ENCODE results near the gene KIAA1217.

Gene KIAA1217

DNA sequence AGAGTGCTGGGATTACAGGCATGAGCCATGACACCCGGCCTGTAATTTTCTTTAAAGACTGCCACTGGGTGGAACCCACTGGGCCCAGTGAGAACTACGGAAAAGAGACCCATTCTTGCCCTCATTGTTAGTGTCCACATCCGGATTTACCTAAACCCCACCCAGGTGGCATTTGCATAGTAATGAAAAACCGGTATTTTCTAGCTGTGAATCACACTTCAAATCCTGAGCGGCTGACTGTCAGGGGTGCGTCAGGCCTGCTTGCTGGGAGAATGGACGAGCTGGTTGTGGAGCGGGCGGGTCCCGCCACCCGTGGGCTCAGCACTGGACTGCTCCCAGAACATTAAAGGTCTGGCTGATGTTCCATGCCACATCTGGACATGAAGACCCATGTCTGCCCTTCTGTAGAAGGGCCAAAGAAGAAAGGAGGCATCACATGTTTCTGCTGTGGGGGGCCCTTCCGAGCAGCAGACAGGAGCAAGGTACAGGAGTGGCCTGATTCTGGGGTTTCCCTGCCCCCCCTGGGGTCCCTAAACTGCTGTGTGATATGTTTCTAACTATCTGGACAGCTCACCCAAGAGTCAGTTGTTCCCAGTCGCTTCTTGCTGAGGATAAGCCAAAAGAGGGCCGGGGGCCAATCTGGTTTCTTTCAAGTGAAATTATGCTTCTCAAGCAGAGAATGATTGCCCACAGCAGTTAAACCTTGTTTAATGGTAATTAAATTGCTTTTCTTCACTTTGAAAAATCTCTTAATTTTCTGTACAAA lies 46.4 kb downstream of the KIAA1217 start:
- Histone ChIP-seq H3K4me3 (ENCODE audit: low read length, poor library complexity, severe bottlenecking) (no peak overlapping the region), H3K4me1 (ENCODE audit: insufficient read depth, low read length, poor library complexity, severe bottlenecking) (no peaks in the 10 kb centered on the region), H3K79me2 (ENCODE audit: insufficient read depth, low read length) (no peaks in the 10 kb centered on the region), H4K20me1 (ENCODE audit: insufficient read depth, low read length, poor library complexity, severe bottlenecking) (no peaks in the 10 kb centered on the region), H3K9me2 (replicated peaks; ENCODE audit: low read depth, low read length) (no peaks in the 10 kb centered on the region), H2AFZ (ENCODE audit: low read length) (no peak overlapping the region), H3K4me2 (ENCODE audit: low read depth, low read length, poor library complexity, severe bottlenecking) (no peak overlapping the region), H3K9me3 (ENCODE audit: insufficient read depth, low read depth, low read length) (no peaks in the 10 kb centered on the region), H3F3A (ENCODE audit: low read depth) (no peaks in the 10 kb centered on the region), H3K36me3 (ENCODE audit: insufficient read depth, low read length) (no peaks in the 10 kb centered on the region), H3K27me3 (ENCODE audit: insufficient read depth, low read length, poor library complexity, severe bottlenecking) (no peaks in the 10 kb centered on the region), H3K9ac (ENCODE audit: low read depth, low read length, poor library complexity, severe bottlenecking) (no peak overlapping the region)
- TF ChIP-seq, protein P1, sequence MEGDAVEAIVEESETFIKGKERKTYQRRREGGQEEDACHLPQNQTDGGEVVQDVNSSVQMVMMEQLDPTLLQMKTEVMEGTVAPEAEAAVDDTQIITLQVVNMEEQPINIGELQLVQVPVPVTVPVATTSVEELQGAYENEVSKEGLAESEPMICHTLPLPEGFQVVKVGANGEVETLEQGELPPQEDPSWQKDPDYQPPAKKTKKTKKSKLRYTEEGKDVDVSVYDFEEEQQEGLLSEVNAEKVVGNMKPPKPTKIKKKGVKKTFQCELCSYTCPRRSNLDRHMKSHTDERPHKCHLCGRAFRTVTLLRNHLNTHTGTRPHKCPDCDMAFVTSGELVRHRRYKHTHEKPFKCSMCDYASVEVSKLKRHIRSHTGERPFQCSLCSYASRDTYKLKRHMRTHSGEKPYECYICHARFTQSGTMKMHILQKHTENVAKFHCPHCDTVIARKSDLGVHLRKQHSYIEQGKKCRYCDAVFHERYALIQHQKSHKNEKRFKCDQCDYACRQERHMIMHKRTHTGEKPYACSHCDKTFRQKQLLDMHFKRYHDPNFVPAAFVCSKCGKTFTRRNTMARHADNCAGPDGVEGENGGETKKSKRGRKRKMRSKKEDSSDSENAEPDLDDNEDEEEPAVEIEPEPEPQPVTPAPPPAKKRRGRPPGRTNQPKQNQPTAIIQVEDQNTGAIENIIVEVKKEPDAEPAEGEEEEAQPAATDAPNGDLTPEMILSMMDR (conservative IDR thresholded peaks at IDR 0.05; ENCODE audit: low read length) = no peak
- TF ChIP-seq EZH2phosphoT487 (IDR thresholded peaks at IDR 0.05; ENCODE audit: borderline replicate concordance) = no peak

DNA sequence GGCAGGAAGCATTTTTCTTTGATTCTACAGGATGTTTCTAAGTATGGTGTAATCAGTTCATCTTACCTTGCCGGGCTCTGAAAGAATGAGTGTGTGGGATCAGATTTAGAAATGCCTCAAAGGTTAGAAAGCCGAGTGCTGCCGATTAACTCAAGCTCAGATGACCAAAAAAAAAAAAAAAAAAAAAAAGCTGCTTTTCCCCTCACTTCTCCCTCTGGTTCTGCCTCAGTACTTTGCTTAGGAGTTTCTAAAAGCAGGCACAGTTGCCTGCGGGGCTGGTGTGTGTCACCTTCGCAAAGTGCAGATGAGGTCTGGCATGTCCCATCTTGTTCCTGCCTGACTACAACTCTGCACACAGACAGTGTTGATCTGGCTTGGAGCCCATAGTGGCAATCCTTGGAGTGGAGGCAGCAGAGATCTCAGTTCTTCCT lies 47.0 kb downstream of the KIAA1217 start:
- Histone ChIP-seq H2AFZ (ENCODE audit: low read length) (no peak overlapping the region), H3K9me3 (ENCODE audit: insufficient read depth, low read depth, low read length) (no peaks in the 10 kb centered on the region), H4K20me1 (ENCODE audit: insufficient read depth, low read length, poor library complexity, severe bottlenecking) (no peaks in the 10 kb centered on the region), H3K9ac (ENCODE audit: low read depth, low read length, poor library complexity, severe bottlenecking) (no peak overlapping the region), H3K9me2 (replicated peaks; ENCODE audit: low read depth, low read length) (no peaks in the 10 kb centered on the region), H3K79me2 (ENCODE audit: insufficient read depth, low read length) (no peaks in the 10 kb centered on the region), H3K4me3 (ENCODE audit: low read length, poor library complexity, severe bottlenecking) (no peak overlapping the region), H3F3A (ENCODE audit: low read depth) (no peaks in the 10 kb centered on the region), H3K27me3 (ENCODE audit: insufficient read depth, low read length, poor library complexity, severe bottlenecking) (no peaks in the 10 kb centered on the region), H3K4me1 (ENCODE audit: insufficient read depth, low read length, poor library complexity, severe bottlenecking) (no peaks in the 10 kb centered on the region), H3K4me2 (ENCODE audit: low read depth, low read length, poor library complexity, severe bottlenecking) (no peak overlapping the region), H3K36me3 (ENCODE audit: insufficient read depth, low read length) (no peaks in the 10 kb centered on the region)
- no peak for TF ChIP-seq EZH2phosphoT487 (IDR thresholded peaks at IDR 0.05; ENCODE audit: borderline replicate concordance)
- TF ChIP-seq, protein P1 (conservative IDR thresholded peaks at IDR 0.05; ENCODE audit: low read length) = no peak

DNA sequence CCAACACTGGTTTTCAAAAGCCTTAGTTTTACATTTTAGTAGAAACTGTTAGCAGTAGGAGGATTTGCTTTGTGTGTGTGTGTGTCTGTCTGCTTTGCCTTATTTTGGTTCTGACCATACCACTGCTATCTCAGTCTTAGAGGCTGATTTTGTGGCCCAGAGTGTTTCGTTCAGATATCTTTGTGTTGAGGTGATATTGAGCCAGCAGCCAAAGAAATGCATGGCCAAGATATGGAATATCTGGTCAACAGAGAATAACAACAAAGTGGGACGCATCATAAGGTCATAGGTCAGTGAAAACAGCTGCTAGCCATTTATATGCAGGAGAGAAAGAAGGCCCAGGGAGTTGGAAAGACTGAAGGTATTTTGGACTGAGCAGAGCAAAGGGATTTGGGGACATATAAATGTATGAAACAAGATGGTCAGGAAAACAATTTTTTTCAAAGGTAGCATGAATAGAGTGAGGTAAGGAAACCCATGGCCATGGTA lies 47.7 kb downstream of the KIAA1217 start:
- H4K20me1 ChIP-seq (ENCODE audit: insufficient read depth, low read length, poor library complexity, severe bottlenecking) = no peaks in the 10 kb centered on the region
- H3K9me2 ChIP-seq (replicated peaks; ENCODE audit: low read depth, low read length) = no peaks in the 10 kb centered on the region
- no peak overlapping the region for H3K4me3 ChIP-seq (ENCODE audit: low read length, poor library complexity, severe bottlenecking)
- H3F3A ChIP-seq (ENCODE audit: low read depth) = no peaks in the 10 kb centered on the region
- H3K27me3 ChIP-seq (ENCODE audit: insufficient read depth, low read length, poor library complexity, severe bottlenecking) = no peaks in the 10 kb centered on the region
- H3K4me1 ChIP-seq (ENCODE audit: insufficient read depth, low read length, poor library complexity, severe bottlenecking) = no peaks in the 10 kb centered on the region
- no peak overlapping the region for H3K9ac ChIP-seq (ENCODE audit: low read depth, low read length, poor library complexity, severe bottlenecking)
- H3K36me3 ChIP-seq (ENCODE audit: insufficient read depth, low read length) = no peaks in the 10 kb centered on the region
- H2AFZ ChIP-seq (ENCODE audit: low read length) = no peak overlapping the region
- H3K79me2 ChIP-seq (ENCODE audit: insufficient read depth, low read length) = no peaks in the 10 kb centered on the region
- no peak for TF ChIP-seq EZH2phosphoT487 (IDR thresholded peaks at IDR 0.05; ENCODE audit: borderline replicate concordance)
- TF ChIP-seq, protein P1 (conservative IDR thresholded peaks at IDR 0.05; ENCODE audit: low read length) = no peak
- no peaks in the 10 kb centered on the region for H3K9me3 ChIP-seq (ENCODE audit: insufficient read depth, low read depth, low read length)
- no peak overlapping the region for H3K4me2 ChIP-seq (ENCODE audit: low read depth, low read length, poor library complexity, severe bottlenecking)
